Limb (tissue), 2 donors: ENCODE results near the gene ELOA.
"Not testable (repeated sequence)": the region's sequence is repeated elsewhere in the genome, so short reads cannot be mapped to it uniquely, and the experiment has no call there.

Experiments
- DNase-seq, 2 donors: peaks; one replicate each; pipeline ENCODE4 v3.0.0-alpha.2; 2016; ENCODE audit errors: extremely low spot score in 2 of 2

ELOA gene

GRCh38 chr1:23743287-23744152, at the start of gene ELOA:
TSS of gene ELOA (plus strand) at chr1:23743471. CDS start at chr1:23743504, 33 bp downstream.
- peak; percentile 81 to 88 for DNase-seq

- DNase-seq: no peak
Measured at GRCh38 chr1:23693599-23693998, 49.7 kb upstream of the ELOA start.

- no peak for DNase-seq
Measured at GRCh38 chr1:23694371-23694770, 48.9 kb upstream of the ELOA start.

- DNase-seq: no peak
Measured at GRCh38 chr1:23695667-23696066, 47.6 kb upstream of the ELOA start.

GRCh38 chr1:23696335-23696989, 46.8 kb upstream of the ELOA start:
- DNase-seq: no peak

- DNase-seq: no peak
Measured at GRCh38 chr1:23698466-23698865, 44.8 kb upstream of the ELOA start.

- no peak for DNase-seq
Measured at GRCh38 chr1:23699280-23700179, 43.7 kb upstream of the ELOA start.

GRCh38 chr1:23701310-23701709, 42.0 kb upstream of the ELOA start:
- no peak for DNase-seq

- no peak for DNase-seq
Measured at GRCh38 chr1:23701996-23702395, 41.3 kb upstream of the ELOA start.

- DNase-seq: no peak
Measured at GRCh38 chr1:23704834-23705495, 38.3 kb upstream of the ELOA start.

- no peak for DNase-seq
Measured at GRCh38 chr1:23709229-23709628, 34.0 kb upstream of the ELOA start.

GRCh38 chr1:23718482-23718881, 24.8 kb upstream of the ELOA start:
- DNase-seq: peak in 1 of 2 donors; percentile 14

- DNase-seq: no peak
Measured at GRCh38 chr1:23719162-23719820, 24.0 kb upstream of the ELOA start.

- no peak for DNase-seq
Measured at GRCh38 chr1:23720256-23720995, 22.8 kb upstream of the ELOA start.

- no peak for DNase-seq
Measured at GRCh38 chr1:23722652-23723051, 20.6 kb upstream of the ELOA start.

GRCh38 chr1:23726686-23727085, 16.6 kb upstream of the ELOA start:
- no peak for DNase-seq

- DNase-seq: no peak
Measured at GRCh38 chr1:23727362-23727811, 15.9 kb upstream of the ELOA start.

GRCh38 chr1:23732363-23733224, 10.7 kb upstream of the ELOA start:
- DNase-seq: no peak

GRCh38 chr1:23733281-23733680, 10.0 kb upstream of the ELOA start:
- DNase-seq: not testable (repeated sequence)
